DOHH2 (cell line): ENCODE results near the gene TMEM190.

Experiments
- H3F3A ChIP-seq: fragments of 200-600 bp; sonication (generic), shearing (Covaris generic); 2 replicates; pipeline ENCODE4 v1.6.0; 2016; ENCODE audit warnings: antibody characterized with exemption, mild to moderate bottlenecking; ENCODE audit not compliant: control insufficient read depth, insufficient read depth
- H3K27ac ChIP-seq: fragments of 200-600 bp; sonication (generic); 2 replicates; pipeline ENCODE4 v1.5.1; 2014; ENCODE audit warnings: low read depth, mild to moderate bottlenecking, low read length, moderate library complexity
- H3K27me3 ChIP-seq: fragments of 200-600 bp; sonication (generic); 2 replicates; pipeline ENCODE4 v1.6.1; 2014; ENCODE audit warnings: mild to moderate bottlenecking, low read length, mixed read lengths; ENCODE audit not compliant: control insufficient read depth
- H3K36me3 ChIP-seq: fragments of 200-600 bp; sonication (generic); 2 replicates; pipeline ENCODE4 v1.6.1; 2014; ENCODE audit warnings: mild to moderate bottlenecking, low read length, moderate library complexity, mixed read lengths; ENCODE audit not compliant: control insufficient read depth
- H3K4me1 ChIP-seq: fragments of 200-600 bp; sonication (generic); 2 replicates; pipeline ENCODE4 v1.6.1; 2014; ENCODE audit warnings: mild to moderate bottlenecking, low read length, mixed read lengths; ENCODE audit not compliant: control insufficient read depth
- H3K4me2 ChIP-seq: fragments of 200-600 bp; sonication (generic); 2 replicates; pipeline ENCODE4 v1.6.0; 2014; ENCODE audit warnings: mild to moderate bottlenecking, low read length, moderate library complexity
- H3K4me3 ChIP-seq: fragments of 200-600 bp; sonication (generic); 2 replicates; pipeline ENCODE4 v1.5.1; 2014; ENCODE audit warnings: mild to moderate bottlenecking, low read length, mixed read lengths
- H3K79me2 ChIP-seq: fragments of 200-600 bp; sonication (generic); 2 replicates; pipeline ENCODE4 v1.6.1; 2014; ENCODE audit warnings: mild to moderate bottlenecking, low read length, mixed read lengths; ENCODE audit not compliant: control insufficient read depth
- H3K9me2 ChIP-seq: fragments of 200-600 bp; sonication (generic); replicated peaks from 2 replicates; pipeline ENCODE4 v1.6.1; 2014; ENCODE audit warnings: mild to moderate bottlenecking, low read length, mixed read lengths; ENCODE audit not compliant: control insufficient read depth
- H3K9me3 ChIP-seq: fragments of 200-600 bp; sonication (generic); 2 replicates; pipeline ENCODE4 v1.6.1; 2014; ENCODE audit warnings: antibody characterized with exemption, low read length, mixed read lengths; ENCODE audit not compliant: control insufficient read depth, insufficient read depth
- H4K20me1 ChIP-seq: fragments of 200-600 bp; sonication (generic); 2 replicates; pipeline ENCODE4 v1.6.0; 2014; ENCODE audit warnings: low read depth, mild to moderate bottlenecking, antibody characterized with exemption, low read length, moderate library complexity; ENCODE audit not compliant: control insufficient read depth, insufficient read depth
- EZH2phosphoT487 ChIP-seq: fragments of 200-600 bp; sonication (generic); IDR thresholded peaks from 2 replicates; pipeline ENCODE4 v1.6.1; 2017; ENCODE audit warnings: borderline replicate concordance, mild to moderate bottlenecking, antibody characterized with exemption, low read length, moderate library complexity, mixed read lengths
- TF ChIP-seq, protein P1 (sequence below): fragments of 200-600 bp; sonication (generic); IDR thresholded peaks from one replicate; pipeline ENCODE4 v1.5.1; 2014; ENCODE audit warnings: antibody characterized with exemption, mild to moderate bottlenecking, low read depth, low read length; ENCODE audit not compliant: poor library complexity, severe bottlenecking

Gene TMEM190

DNA sequence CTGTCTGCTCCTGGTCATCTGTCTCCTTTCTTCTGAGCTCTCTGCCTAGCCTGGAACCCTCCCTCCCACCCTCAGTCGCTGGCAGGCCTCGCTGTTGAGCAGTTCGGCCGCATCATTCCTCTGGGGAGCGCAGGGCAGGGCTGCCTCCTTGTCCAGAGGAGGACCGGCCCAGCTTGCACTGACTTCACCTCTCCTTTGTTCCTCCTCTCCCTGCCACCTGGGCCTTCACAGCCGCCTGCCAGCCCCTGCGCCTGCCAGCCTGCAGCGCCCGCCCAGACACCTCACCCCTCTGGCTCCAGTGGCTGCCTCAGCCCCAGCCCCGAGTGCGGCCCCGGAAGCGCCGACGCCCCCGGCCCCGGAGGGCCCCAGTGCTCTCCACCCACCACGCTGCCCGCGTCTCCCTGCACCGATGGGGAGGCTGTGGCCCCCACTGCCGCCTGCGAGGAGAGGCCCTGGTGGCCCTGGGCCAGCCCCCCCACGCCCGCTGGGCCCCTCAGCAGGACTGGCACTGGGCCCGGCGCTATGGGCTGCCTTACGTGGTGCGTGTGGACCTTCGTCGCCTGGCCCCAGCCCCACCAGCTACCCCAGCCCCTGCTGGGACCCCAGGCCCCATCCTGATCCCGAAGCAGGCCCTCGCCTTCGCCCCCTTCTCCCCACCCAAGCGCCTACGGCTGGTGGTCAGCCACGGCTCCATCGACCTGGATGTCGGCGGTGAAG, 29.7 kb upstream of the TMEM190 start:
- Histone ChIP-seq H3K27ac (no peak overlapping the region), H3K4me2 (no peak overlapping the region), H3K4me3 (no peak overlapping the region), H4K20me1 (no peaks in the 10 kb centered on the region), H3K79me2 (peaks cover under 1% of the 10 kb centered on the region), H3F3A (no peaks in the 10 kb centered on the region), H3K36me3 (peaks cover 13% of the 10 kb centered on the region), H3K4me1 (no peaks in the 10 kb centered on the region), H3K9me2 (no peaks in the 10 kb centered on the region), H3K9me3 (no peaks in the 10 kb centered on the region), H3K27me3 (peaks cover 4% of the 10 kb centered on the region)
- TF ChIP-seq, protein P1, sequence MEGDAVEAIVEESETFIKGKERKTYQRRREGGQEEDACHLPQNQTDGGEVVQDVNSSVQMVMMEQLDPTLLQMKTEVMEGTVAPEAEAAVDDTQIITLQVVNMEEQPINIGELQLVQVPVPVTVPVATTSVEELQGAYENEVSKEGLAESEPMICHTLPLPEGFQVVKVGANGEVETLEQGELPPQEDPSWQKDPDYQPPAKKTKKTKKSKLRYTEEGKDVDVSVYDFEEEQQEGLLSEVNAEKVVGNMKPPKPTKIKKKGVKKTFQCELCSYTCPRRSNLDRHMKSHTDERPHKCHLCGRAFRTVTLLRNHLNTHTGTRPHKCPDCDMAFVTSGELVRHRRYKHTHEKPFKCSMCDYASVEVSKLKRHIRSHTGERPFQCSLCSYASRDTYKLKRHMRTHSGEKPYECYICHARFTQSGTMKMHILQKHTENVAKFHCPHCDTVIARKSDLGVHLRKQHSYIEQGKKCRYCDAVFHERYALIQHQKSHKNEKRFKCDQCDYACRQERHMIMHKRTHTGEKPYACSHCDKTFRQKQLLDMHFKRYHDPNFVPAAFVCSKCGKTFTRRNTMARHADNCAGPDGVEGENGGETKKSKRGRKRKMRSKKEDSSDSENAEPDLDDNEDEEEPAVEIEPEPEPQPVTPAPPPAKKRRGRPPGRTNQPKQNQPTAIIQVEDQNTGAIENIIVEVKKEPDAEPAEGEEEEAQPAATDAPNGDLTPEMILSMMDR = no peak
- TF ChIP-seq EZH2phosphoT487 = no peak

DNA sequence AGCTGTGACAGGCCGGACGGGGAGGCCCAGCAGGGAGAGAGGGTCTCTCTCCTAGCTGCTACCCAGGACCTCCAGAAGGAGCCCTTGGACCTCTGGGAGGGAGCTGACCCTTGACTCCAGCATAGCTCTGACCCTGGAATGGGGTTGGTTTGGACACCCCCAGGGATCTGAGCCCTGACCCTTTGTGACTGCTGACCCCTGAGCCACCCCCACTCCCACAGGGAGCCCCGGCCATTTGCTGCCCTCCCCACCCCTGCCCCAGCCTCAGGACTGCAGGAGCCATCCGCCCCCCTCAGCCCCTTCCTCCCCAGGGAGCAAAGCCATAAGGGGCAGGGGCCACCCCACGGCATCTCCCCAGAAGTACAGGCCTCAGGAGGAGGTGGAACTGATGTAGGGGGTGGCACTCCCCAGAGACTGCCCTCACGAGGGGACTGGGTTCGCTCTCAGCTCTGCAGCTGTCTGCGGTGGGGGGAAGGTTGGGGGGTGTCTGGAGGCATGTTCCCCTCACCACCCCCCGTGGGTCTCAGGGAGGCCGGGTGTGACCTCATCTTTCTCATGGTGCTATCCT, 29.1 kb upstream of the TMEM190 start:
- Histone ChIP-seq H3K27me3 (peaks cover 10% of the 10 kb centered on the region), H3K27ac (no peak overlapping the region), H3K9me2 (no peaks in the 10 kb centered on the region), H3F3A (no peaks in the 10 kb centered on the region), H3K79me2 (no peaks in the 10 kb centered on the region), H3K4me2 (no peak overlapping the region), H3K4me1 (no peaks in the 10 kb centered on the region), H3K4me3 (no peak overlapping the region), H4K20me1 (no peaks in the 10 kb centered on the region), H3K9me3 (no peaks in the 10 kb centered on the region), H3K36me3 (peaks cover 6% of the 10 kb centered on the region)
- no peak for TF ChIP-seq EZH2phosphoT487
- TF ChIP-seq, protein P1 = no peak

DNA sequence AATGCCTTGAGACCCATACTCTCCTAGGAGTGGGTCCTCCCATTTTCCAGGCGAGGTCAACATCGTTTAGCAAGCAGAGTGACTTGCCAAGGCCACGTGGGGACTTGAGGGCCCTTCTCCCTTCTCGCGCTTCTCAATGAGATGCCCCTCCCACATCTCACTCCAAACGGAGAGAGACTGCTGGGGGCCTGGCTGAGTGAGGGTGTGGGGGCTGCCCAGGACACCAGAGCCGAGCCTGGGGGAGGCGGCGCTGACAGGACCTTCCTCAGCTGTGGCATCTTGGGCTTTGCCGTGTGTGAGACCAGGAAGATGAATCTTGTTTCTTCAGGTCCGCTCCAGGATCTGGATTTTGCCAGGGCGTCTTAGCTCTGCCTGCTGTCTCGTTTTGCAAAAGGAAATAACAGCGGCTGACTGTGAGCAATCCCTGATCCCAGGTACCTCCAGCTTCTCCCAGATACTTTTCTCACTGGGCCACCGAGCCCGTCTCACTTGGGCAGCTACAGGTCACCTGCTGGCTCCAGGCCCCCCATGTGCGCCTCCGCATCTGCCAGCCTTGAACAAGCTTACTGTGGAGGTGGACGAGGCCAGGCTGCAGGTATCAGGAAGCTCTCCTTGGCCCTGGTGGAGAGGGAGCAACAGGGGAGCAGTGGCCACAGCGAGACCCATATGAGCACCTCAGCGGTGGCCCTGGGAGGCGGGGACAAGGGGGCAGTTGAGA, 28.1 kb upstream of the TMEM190 start:
- H3K4me3 ChIP-seq = no peak overlapping the region
- no peak for TF ChIP-seq EZH2phosphoT487
- TF ChIP-seq, protein P1 = no peak
- H3F3A ChIP-seq = no peaks in the 10 kb centered on the region
- H3K79me2 ChIP-seq = no peaks in the 10 kb centered on the region
- H4K20me1 ChIP-seq = no peaks in the 10 kb centered on the region
- no peak overlapping the region for H3K27ac ChIP-seq
- peaks cover 19% of the 10 kb centered on the region for H3K27me3 ChIP-seq
- no peaks in the 10 kb centered on the region for H3K9me2 ChIP-seq
- H3K36me3 ChIP-seq = no peaks in the 10 kb centered on the region
- H3K4me1 ChIP-seq = peaks cover 2% of the 10 kb centered on the region
- H3K9me3 ChIP-seq = no peaks in the 10 kb centered on the region
- H3K4me2 ChIP-seq = no peak overlapping the region
